ENCODE measurements around the gene KLRG1.

KLRG1 gene

DNA sequence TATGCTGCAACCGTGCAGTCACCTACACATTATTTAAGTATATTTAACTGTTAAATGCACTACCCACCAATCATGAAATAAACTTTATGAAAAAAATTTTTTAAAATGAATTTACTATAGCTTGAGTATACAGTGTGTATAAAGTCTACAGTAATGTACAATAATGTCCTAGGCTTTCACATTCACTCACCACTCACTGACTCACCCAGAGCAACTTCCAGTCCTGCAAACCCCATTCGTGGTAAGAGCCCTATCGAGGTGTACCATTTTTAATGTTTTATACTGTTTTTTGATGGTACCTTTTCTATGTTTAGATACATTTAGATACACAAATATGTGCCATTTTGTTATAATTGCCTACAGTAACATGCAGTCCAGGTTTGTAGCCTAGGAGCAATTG lies 48.1 kb downstream of the KLRG1 start:
- no peaks in the 10 kb centered on the region for H3K36me3 ChIP-seq (ENCODE audit: control insufficient read depth in 5 of 5, insufficient read depth in 5 of 5, low read length in 5 of 5)
- no peaks in the 10 kb centered on the region for H3K27me3 ChIP-seq (ENCODE audit: control insufficient read depth in 5 of 5, insufficient read depth in 4 of 5, low read length in 5 of 5)
- no peaks in the 10 kb centered on the region for H3K9me3 ChIP-seq (ENCODE audit: control insufficient read depth in 5 of 5, low read length in 5 of 5)
- no peak overlapping the region for H3K4me3 ChIP-seq (ENCODE audit: low read depth in 1 of 5, low read length in 5 of 5)
- H3K9ac ChIP-seq (ENCODE audit: low read length in 5 of 5), result no peak overlapping the region
- no peak overlapping the region for H3K27ac ChIP-seq (ENCODE audit: low read depth, low read length)
- no peaks in the 10 kb centered on the region for H3K4me1 ChIP-seq (ENCODE audit: control insufficient read depth in 5 of 5, insufficient read depth in 5 of 5, low read length in 5 of 5)

DNA sequence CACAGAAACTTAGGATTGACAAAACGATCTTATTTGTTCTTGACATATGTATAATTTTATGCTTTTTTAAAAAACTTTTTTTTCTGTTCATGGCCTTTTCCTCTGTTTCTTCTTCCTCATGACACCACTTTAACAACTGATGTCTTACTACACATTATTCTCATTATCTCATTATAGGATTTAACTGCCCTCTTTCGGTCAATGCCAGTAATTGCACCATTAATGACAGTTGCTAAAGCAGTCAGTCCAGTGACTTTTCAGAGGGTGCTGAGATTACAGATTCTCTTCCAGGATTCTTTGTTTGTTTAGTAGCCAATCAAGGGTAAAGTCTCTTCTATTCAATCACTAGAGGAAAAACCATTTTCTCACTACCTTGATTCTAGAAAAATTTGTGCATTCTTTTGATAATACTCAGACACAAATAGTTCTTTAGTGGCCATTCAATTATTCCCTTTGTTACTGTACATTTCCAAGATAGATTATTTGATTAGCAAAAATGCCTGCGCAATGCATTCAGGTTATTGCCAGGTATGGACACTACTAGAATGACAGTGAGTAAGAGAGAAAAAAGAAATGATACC lies 50.1 kb downstream of the KLRG1 start:
- Histone ChIP-seq H3K4me1 (ENCODE audit: control insufficient read depth in 5 of 5, insufficient read depth in 5 of 5, low read length in 5 of 5) (no peaks in the 10 kb centered on the region), H3K36me3 (ENCODE audit: control insufficient read depth in 5 of 5, insufficient read depth in 5 of 5, low read length in 5 of 5) (no peaks in the 10 kb centered on the region), H3K4me3 (ENCODE audit: low read depth in 1 of 5, low read length in 5 of 5) (no peak overlapping the region), H3K9me3 (ENCODE audit: control insufficient read depth in 5 of 5, low read length in 5 of 5) (no peaks in the 10 kb centered on the region), H3K9ac (ENCODE audit: low read length in 5 of 5) (no peak overlapping the region), H3K27ac (ENCODE audit: low read depth, low read length) (no peak overlapping the region), H3K27me3 (ENCODE audit: control insufficient read depth in 5 of 5, insufficient read depth in 4 of 5, low read length in 5 of 5) (no peaks in the 10 kb centered on the region)

DNA sequence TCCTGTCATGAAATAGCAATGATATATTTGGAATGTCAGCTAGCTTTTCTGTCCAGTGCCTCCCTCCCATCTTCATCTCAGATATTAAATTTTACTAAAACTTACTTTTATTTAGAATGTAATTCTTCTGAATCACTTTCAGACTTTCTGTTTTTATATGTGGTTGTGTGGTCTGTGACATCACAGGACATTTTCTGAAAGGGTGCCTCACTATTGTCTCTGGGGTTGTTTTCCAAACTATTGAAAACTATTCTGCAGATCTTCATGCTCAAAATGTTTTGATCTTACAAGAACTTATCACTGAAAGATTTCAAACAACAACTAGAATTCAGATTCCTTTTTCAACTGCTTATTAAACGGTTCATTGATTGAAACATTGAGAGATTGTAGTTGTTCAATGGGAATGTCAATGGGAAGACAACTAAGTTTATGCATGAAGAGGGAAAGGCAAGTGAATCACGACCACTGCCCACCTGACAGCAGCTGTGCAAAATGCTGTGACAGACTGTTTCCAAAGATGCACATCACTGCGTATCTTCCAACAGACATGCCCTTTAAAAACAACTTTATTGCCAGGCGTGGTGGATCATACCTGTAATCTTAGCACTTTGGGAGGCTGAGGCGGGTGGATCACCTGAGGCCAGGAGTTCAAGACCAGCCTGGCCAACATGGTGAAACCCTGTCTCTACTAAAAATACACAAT lies 51.3 kb downstream of the KLRG1 start:
- Histone ChIP-seq H3K27me3 (ENCODE audit: control insufficient read depth in 5 of 5, insufficient read depth in 4 of 5, low read length in 5 of 5) (no peaks in the 10 kb centered on the region), H3K9me3 (ENCODE audit: control insufficient read depth in 5 of 5, low read length in 5 of 5) (no peaks in the 10 kb centered on the region), H3K9ac (ENCODE audit: low read length in 5 of 5) (no peak overlapping the region), H3K36me3 (ENCODE audit: control insufficient read depth in 5 of 5, insufficient read depth in 5 of 5, low read length in 5 of 5) (no peaks in the 10 kb centered on the region), H3K4me1 (ENCODE audit: control insufficient read depth in 5 of 5, insufficient read depth in 5 of 5, low read length in 5 of 5) (no peaks in the 10 kb centered on the region), H3K4me3 (ENCODE audit: low read depth in 1 of 5, low read length in 5 of 5) (no peak overlapping the region), H3K27ac (ENCODE audit: low read depth, low read length) (no peak overlapping the region)

DNA sequence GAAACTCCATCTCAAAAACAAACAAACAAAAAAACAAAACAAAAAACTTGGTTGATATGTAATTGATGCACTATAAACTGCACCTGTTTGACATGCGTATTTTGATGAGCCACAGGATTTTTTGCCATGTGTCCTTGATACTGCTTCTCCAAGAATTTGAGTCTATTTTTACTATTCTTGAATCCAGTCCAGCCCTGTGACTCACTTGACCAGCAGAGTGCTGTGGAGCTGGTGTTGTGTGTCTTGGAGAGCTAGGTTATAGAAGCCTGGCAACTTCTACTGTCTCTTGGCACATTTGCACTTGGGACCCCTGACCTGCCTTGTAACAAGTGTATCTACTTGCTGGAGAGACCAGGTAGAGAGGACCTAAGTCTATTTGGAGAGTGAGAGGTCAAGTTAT lies 52.0 kb downstream of the KLRG1 start:
- Histone ChIP-seq H3K9ac (ENCODE audit: low read length in 5 of 5) (no peak overlapping the region), H3K4me3 (ENCODE audit: low read depth in 1 of 5, low read length in 5 of 5) (no peak overlapping the region), H3K9me3 (ENCODE audit: control insufficient read depth in 5 of 5, low read length in 5 of 5) (no peaks in the 10 kb centered on the region), H3K36me3 (ENCODE audit: control insufficient read depth in 5 of 5, insufficient read depth in 5 of 5, low read length in 5 of 5) (no peaks in the 10 kb centered on the region), H3K27ac (ENCODE audit: low read depth, low read length) (no peak overlapping the region), H3K4me1 (ENCODE audit: control insufficient read depth in 5 of 5, insufficient read depth in 5 of 5, low read length in 5 of 5) (no peaks in the 10 kb centered on the region), H3K27me3 (ENCODE audit: control insufficient read depth in 5 of 5, insufficient read depth in 4 of 5, low read length in 5 of 5) (no peaks in the 10 kb centered on the region)

DNA sequence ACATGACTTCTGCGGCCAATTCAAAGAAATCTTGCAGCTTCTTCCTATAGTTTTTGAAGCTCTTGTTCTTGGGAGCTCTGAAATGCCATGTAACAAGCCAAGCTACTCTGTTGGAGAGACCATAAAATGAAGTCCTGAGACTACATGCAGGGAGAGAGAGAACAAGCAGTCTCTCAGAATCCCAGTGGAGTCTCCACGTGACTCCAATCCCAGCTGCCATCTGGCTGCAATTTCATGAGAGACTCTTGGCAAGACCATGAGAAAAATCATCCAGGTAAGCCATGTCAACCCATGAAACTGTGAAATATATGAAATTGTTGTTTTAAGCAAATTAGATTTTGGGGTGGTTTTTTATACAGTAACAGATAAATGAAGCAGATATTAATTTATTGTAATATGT lies 54.4 kb downstream of the KLRG1 start:
- no peak overlapping the region for H3K9ac ChIP-seq (ENCODE audit: low read length in 5 of 5)
- H3K27ac ChIP-seq (ENCODE audit: low read depth, low read length), result no peak overlapping the region
- no peak overlapping the region for H3K4me3 ChIP-seq (ENCODE audit: low read depth in 1 of 5, low read length in 5 of 5)
- no peaks in the 10 kb centered on the region for H3K36me3 ChIP-seq (ENCODE audit: control insufficient read depth in 5 of 5, insufficient read depth in 5 of 5, low read length in 5 of 5)
- H3K27me3 ChIP-seq (ENCODE audit: control insufficient read depth in 5 of 5, insufficient read depth in 4 of 5, low read length in 5 of 5), result no peaks in the 10 kb centered on the region
- no peaks in the 10 kb centered on the region for H3K4me1 ChIP-seq (ENCODE audit: control insufficient read depth in 5 of 5, insufficient read depth in 5 of 5, low read length in 5 of 5)
- H3K9me3 ChIP-seq (ENCODE audit: control insufficient read depth in 5 of 5, low read length in 5 of 5), result no peaks in the 10 kb centered on the region

DNA sequence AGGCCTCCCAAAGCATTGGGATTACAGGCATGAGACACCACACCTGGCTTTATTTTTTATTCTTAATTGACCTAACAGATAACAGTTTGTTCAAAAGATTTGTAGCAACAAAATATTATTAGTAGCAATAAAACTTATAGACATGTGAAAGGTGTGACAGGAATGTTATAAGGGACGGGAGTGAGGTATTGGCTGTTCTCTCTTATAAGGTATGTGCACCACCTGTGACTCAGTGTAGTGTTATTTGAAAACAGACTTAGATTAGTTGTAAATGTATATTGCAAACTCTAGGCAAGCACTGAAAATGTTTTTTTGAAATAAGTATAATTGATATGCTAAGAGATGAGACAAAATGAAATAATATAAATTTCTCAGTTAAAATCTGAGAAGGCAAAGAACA lies 57.8 kb downstream of the KLRG1 start:
- H3K9me3 ChIP-seq (ENCODE audit: control insufficient read depth in 5 of 5, low read length in 5 of 5), result no peaks in the 10 kb centered on the region
- H3K27ac ChIP-seq (ENCODE audit: low read depth, low read length), result no peak overlapping the region
- no peaks in the 10 kb centered on the region for H3K36me3 ChIP-seq (ENCODE audit: control insufficient read depth in 5 of 5, insufficient read depth in 5 of 5, low read length in 5 of 5)
- H3K4me1 ChIP-seq (ENCODE audit: control insufficient read depth in 5 of 5, insufficient read depth in 5 of 5, low read length in 5 of 5), result peaks cover 0 to 7% (median 0%) of the 10 kb centered on the region in 5 donors
- no peak overlapping the region for H3K9ac ChIP-seq (ENCODE audit: low read length in 5 of 5)
- H3K4me3 ChIP-seq (ENCODE audit: low read depth in 1 of 5, low read length in 5 of 5), result no peak overlapping the region
- H3K27me3 ChIP-seq (ENCODE audit: control insufficient read depth in 5 of 5, insufficient read depth in 4 of 5, low read length in 5 of 5), result peaks cover 0 to 2% (median 0%) of the 10 kb centered on the region in 5 donors

DNA sequence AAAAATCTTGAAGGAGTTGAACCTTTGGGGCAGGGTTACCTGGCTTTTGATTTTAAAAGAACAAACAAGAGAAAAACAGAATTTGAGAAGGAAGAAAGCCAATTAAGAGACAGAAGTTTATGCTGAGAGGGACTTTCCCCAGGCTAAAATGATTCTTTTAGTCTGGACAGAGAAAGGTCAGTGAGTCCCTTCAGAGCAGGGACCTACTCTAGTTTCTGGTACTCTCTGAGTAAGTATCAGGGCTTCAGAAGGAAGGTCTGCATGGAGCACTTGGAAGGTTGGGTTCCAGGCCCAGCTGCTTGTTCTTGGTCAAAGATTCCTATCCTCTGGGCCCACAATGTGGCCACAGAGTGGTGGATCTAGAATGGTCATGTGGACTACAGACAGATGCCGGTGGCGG lies 59.6 kb downstream of the KLRG1 start:
- no peaks in the 10 kb centered on the region for H3K9me3 ChIP-seq (ENCODE audit: control insufficient read depth in 5 of 5, low read length in 5 of 5)

DNA sequence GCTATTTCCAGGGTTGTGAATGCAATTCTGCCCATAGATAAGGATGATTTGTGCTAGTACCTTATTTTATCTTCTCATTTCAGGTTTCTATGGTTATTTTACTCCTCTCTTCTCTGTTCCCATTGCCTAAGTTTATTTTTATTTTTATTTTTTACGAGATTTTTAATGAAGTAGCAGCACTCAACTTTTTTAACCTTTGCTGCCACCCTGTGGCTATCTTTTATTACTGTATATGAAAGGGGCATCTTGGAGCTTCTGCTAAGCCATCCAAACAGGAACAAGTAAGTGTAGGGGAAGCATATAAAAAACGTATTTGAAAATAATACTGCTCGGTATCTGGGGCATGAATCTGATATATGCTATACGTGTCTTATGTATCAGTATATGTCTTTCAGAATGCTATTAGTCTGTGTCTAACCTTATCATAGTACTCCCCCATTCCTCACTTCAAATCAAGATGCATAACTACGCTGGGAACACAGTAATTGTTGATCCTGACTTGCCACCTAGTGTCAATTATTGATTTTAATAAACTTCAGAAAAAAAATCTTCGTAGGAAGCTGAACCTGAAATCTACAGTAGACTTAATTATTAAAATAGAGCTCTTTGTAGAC lies 60.3 kb downstream of the KLRG1 start:
- Histone ChIP-seq H3K27me3 (ENCODE audit: control insufficient read depth in 5 of 5, insufficient read depth in 4 of 5, low read length in 5 of 5) (peaks cover 0 to 2% (median 0%) of the 10 kb centered on the region in 5 donors), H3K36me3 (ENCODE audit: control insufficient read depth in 5 of 5, insufficient read depth in 5 of 5, low read length in 5 of 5) (no peaks in the 10 kb centered on the region), H3K9me3 (ENCODE audit: control insufficient read depth in 5 of 5, low read length in 5 of 5) (no peaks in the 10 kb centered on the region), H3K27ac (ENCODE audit: low read depth, low read length) (no peak overlapping the region), H3K4me3 (ENCODE audit: low read depth in 1 of 5, low read length in 5 of 5) (no peak overlapping the region), H3K4me1 (ENCODE audit: control insufficient read depth in 5 of 5, insufficient read depth in 5 of 5, low read length in 5 of 5) (peaks cover 0 to 10% (median 0%) of the 10 kb centered on the region in 5 donors), H3K9ac (ENCODE audit: low read length in 5 of 5) (no peak overlapping the region)

More for the DNA sequence above, 59.6 kb downstream of the KLRG1 start:
- H3K27ac ChIP-seq (ENCODE audit: low read depth, low read length), result no peak overlapping the region
- peaks cover 0 to 10% (median 0%) of the 10 kb centered on the region in 5 donors for H3K4me1 ChIP-seq (ENCODE audit: control insufficient read depth in 5 of 5, insufficient read depth in 5 of 5, low read length in 5 of 5)
- H3K36me3 ChIP-seq (ENCODE audit: control insufficient read depth in 5 of 5, insufficient read depth in 5 of 5, low read length in 5 of 5), result no peaks in the 10 kb centered on the region
- peaks cover 0 to 2% (median 0%) of the 10 kb centered on the region in 5 donors for H3K27me3 ChIP-seq (ENCODE audit: control insufficient read depth in 5 of 5, insufficient read depth in 4 of 5, low read length in 5 of 5)
- H3K9ac ChIP-seq (ENCODE audit: low read length in 5 of 5), result no peak overlapping the region
- no peak overlapping the region for H3K4me3 ChIP-seq (ENCODE audit: low read depth in 1 of 5, low read length in 5 of 5)

DNA sequence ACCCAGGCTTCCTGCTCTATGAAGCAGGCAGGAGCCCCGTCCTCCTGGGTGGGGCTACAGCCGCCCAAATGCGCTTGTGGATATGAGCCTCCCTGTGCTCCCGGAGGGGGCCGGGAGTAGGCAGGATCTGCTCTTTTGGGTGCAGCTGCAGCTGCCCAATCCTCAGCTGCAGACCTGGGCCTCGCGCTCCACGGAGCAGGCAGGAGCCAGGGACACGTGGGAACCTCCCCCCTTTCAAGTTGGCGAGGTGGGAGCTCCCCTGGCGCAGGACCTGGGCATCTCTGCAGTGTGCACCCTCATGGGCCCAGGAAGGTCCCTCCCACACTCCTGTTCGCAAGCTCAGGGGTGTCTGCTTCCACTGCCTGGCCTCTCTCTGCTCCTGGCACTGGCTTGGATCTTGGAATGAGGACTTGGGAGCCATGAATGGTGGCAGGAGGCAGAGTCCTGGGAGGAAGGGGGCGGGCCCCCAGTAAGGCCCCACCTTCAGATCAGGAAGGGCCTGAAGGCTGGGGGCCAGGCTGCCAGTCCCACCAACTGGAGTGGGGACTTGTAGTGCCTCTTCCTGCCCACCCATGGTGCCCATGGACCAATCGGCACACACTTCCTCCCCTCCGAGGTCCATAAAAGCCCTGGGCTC lies 61.3 kb downstream of the KLRG1 start:
- peaks cover 0 to 10% (median 0%) of the 10 kb centered on the region in 5 donors for H3K4me1 ChIP-seq (ENCODE audit: control insufficient read depth in 5 of 5, insufficient read depth in 5 of 5, low read length in 5 of 5)
- no peak overlapping the region for H3K9ac ChIP-seq (ENCODE audit: low read length in 5 of 5)
- H3K9me3 ChIP-seq (ENCODE audit: control insufficient read depth in 5 of 5, low read length in 5 of 5), result no peaks in the 10 kb centered on the region
- no peak overlapping the region for H3K4me3 ChIP-seq (ENCODE audit: low read depth in 1 of 5, low read length in 5 of 5)
- no peak overlapping the region for H3K27ac ChIP-seq (ENCODE audit: low read depth, low read length)
- no peaks in the 10 kb centered on the region for H3K36me3 ChIP-seq (ENCODE audit: control insufficient read depth in 5 of 5, insufficient read depth in 5 of 5, low read length in 5 of 5)
- peaks cover 0 to 2% (median 0%) of the 10 kb centered on the region in 5 donors for H3K27me3 ChIP-seq (ENCODE audit: control insufficient read depth in 5 of 5, insufficient read depth in 4 of 5, low read length in 5 of 5)

DNA sequence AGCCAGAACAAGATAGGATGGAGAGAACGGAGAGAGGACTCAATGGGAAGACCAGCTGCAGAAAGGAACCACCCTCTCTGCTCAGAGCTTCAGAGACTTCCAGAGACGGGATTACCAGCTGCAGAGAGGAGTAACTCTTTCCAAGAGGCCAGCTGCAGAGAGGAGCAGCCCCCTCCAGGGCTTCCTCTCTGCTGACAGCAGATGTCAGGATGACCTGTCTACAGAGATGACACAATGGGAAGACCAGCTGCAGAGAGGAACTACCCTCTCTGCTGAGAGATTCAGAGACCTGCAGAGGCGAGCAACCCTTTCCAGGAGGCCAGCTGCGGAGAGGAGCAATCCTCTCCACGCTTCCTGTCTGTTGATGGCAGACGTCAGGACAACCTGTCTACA lies 61.8 kb downstream of the KLRG1 start:
- Histone ChIP-seq H3K4me1 (ENCODE audit: control insufficient read depth in 5 of 5, insufficient read depth in 5 of 5, low read length in 5 of 5) (peaks cover 0 to 10% (median 0%) of the 10 kb centered on the region in 5 donors), H3K9ac (ENCODE audit: low read length in 5 of 5) (no peak overlapping the region), H3K27ac (ENCODE audit: low read depth, low read length) (no peak overlapping the region), H3K9me3 (ENCODE audit: control insufficient read depth in 5 of 5, low read length in 5 of 5) (no peaks in the 10 kb centered on the region), H3K4me3 (ENCODE audit: low read depth in 1 of 5, low read length in 5 of 5) (no peak overlapping the region), H3K27me3 (ENCODE audit: control insufficient read depth in 5 of 5, insufficient read depth in 4 of 5, low read length in 5 of 5) (peaks cover 0 to 2% (median 0%) of the 10 kb centered on the region in 5 donors), H3K36me3 (ENCODE audit: control insufficient read depth in 5 of 5, insufficient read depth in 5 of 5, low read length in 5 of 5) (no peaks in the 10 kb centered on the region)
